Endothelial cell of umbilical vein (primary cell): Measurements from ENCODE around the gene SLC41A3.

ENCODE experiments used
- EZH2 ChIP-seq: IDR thresholded peaks from 2 replicates; pipeline ENCODE4 v1.6.1; 2012; ENCODE audit warnings: borderline replicate concordance, low read depth, mild to moderate bottlenecking, moderate library complexity, low read length, inconsistent platforms; ENCODE audit not compliant: severe bottlenecking
- GATA2 ChIP-seq: IDR thresholded peaks from 2 replicates; pipeline ENCODE4 v1.7.0; 2011; ENCODE audit warnings: low read depth, mild to moderate bottlenecking, moderate library complexity, mixed read lengths, low read length; ENCODE audit not compliant: insufficient read length, insufficient read depth
- POLR2A ChIP-seq: IDR thresholded peaks from 2 replicates; pipeline ENCODE4 v1.6.1; 2012; ENCODE audit warnings: low read depth, mild to moderate bottlenecking, control low read depth, low read length

DNA sequence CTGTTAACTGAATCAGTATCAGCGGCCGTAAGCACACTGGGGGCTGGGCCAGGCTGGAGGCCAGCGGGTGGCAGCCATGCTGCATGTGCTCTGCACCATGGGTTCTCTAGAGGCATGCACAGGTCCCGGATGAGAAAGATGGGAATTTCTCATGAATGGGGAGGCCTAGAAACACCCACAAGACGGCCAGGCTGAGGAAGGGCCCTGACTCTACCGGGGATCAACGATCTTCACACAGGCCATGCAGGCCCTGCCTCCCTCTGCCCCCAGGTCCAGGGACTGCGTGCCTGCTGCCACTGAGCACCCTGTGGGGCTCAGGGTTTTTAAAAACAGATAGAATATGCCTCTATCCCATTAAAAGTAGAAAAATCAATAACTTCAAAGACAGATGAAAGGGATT is 32.7 kb downstream of the SLC41A3 start:
- no peak for TF ChIP-seq EZH2
- no peak for TF ChIP-seq GATA2
- TF ChIP-seq POLR2A: no peak
